HL-60 (cell line): ENCODE data around the gene TRAP1.

Experiments
- DNase-seq, 2 experiments: peaks; one replicate each; pipeline ENCODE4 v3.0.0-alpha.2; 2010 to 2020; ENCODE audit warnings: low read depth in 1 of 2, low spot score in 1 of 2
- H3K27ac ChIP-seq: fragments of 250-450 bp; sonication (Bioruptor Pico); replicated peaks from 2 replicates; pipeline ENCODE4 v1.5.1; 2020; ENCODE audit warnings: mild to moderate bottlenecking, moderate library complexity
- H3K27me3 ChIP-seq: fragments of 250-450 bp; sonication (Bioruptor Pico); 2 replicates; pipeline ENCODE4 v1.5.1; 2021; ENCODE audit warnings: mild to moderate bottlenecking, moderate library complexity; ENCODE audit not compliant: insufficient read depth, poor library complexity, severe bottlenecking
- H3K4me3 ChIP-seq: replicated peaks from 2 replicates; pipeline ENCODE4 v1.5.1; 2011; ENCODE audit warnings: mild to moderate bottlenecking, control low read depth, low read length; ENCODE audit not compliant: insufficient read depth
- GABPA ChIP-seq: IDR thresholded peaks from 2 replicates; pipeline ENCODE4 v1.6.1; 2012; ENCODE audit warnings: low read depth
- POLR2AphosphoS5 ChIP-seq: IDR thresholded peaks from 2 replicates; pipeline ENCODE4 v1.6.1; 2012; ENCODE audit warnings: low read depth
- SPI1 ChIP-seq: IDR thresholded peaks from 2 replicates; pipeline ENCODE4 v1.6.1; 2012; ENCODE audit warnings: low read depth, mild to moderate bottlenecking, borderline replicate concordance
- TF ChIP-seq, protein P1 (sequence below): IDR thresholded peaks from 2 replicates; pipeline ENCODE4 v1.6.1; 2012; ENCODE audit warnings: low read depth; ENCODE audit not compliant: insufficient replicate concordance
- TF ChIP-seq, protein P2 (sequence below): IDR thresholded peaks from one replicate; pipeline ENCODE4 v1.5.1; 2011; ENCODE audit warnings: low read length, control low read depth, inconsistent platforms; ENCODE audit not compliant: insufficient read depth

TRAP1 gene

DNA sequence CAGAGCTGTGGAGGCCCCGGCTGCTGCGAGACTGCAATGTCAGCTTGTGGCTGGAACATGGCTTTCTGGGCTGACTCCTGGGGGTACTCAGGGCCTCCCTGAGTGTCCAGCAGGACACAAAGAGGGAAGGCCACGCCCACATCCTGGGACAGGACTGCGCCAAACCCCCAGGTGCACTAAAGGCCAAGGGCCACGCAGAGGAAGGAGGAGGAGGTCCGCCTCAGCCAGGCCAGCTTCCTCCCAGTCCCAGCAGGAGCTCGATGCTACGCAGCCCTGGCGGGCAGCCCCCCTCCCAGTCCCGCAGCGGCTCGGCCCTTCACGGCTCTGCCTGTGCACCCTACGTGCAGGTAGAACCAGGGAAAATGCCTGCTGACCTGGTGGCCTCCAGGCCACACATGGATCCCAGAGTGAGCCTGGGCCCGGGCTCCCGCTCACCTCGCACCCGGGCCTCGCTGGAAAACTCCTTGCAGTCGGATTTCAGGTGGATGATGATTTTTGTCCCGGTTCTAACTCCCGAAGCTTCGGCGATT lies 41.7 kb downstream of the TRAP1 start:
- DNase-seq = no peak
- no peak for TF ChIP-seq SPI1
- Histone ChIP-seq H3K27me3 (no peaks in the 10 kb centered on the region), H3K27ac (no peak overlapping the region), H3K4me3 (no peak overlapping the region)

DNA sequence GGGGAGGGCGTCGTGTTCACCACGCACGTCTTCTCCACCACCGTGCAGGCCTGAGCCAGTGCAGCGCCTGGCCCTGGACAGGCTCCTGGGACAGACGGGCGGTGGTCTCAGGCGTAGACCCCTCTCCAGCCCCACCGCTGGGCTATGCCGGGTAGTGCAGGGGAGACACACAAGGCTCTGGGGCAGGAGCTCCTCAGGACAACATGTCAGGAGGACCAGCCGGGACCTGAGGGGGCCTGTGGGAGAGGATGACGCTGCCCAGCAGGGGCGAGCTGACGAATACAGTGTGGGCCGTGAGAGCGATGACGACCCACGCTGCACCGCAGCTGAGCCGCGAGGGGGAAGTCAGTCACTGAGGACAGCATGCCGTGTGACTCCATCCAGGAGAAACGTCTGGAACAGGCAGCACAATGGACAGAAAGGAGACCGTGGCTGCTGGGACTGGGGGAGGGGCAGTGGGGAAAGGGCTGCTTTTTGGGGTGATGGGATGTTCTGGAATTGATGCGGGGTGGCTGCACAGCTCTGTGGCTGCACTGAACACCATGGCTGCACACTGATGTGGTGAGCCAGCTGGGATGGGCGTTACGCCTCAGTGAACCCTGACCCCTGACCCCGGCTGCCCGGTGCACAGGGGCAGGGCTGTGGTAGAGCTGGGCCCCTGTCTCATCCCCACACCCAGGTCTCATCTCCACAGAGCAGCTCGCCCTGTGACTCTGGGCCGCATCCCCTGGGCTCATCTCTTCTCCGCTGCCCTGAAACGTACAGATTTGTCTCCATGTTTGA lies 42.6 kb downstream of the TRAP1 start:
- no peak for DNase-seq
- TF ChIP-seq POLR2AphosphoS5 (no peak), SPI1 (no peak), GABPA (no peak)
- TF ChIP-seq, protein P1, sequence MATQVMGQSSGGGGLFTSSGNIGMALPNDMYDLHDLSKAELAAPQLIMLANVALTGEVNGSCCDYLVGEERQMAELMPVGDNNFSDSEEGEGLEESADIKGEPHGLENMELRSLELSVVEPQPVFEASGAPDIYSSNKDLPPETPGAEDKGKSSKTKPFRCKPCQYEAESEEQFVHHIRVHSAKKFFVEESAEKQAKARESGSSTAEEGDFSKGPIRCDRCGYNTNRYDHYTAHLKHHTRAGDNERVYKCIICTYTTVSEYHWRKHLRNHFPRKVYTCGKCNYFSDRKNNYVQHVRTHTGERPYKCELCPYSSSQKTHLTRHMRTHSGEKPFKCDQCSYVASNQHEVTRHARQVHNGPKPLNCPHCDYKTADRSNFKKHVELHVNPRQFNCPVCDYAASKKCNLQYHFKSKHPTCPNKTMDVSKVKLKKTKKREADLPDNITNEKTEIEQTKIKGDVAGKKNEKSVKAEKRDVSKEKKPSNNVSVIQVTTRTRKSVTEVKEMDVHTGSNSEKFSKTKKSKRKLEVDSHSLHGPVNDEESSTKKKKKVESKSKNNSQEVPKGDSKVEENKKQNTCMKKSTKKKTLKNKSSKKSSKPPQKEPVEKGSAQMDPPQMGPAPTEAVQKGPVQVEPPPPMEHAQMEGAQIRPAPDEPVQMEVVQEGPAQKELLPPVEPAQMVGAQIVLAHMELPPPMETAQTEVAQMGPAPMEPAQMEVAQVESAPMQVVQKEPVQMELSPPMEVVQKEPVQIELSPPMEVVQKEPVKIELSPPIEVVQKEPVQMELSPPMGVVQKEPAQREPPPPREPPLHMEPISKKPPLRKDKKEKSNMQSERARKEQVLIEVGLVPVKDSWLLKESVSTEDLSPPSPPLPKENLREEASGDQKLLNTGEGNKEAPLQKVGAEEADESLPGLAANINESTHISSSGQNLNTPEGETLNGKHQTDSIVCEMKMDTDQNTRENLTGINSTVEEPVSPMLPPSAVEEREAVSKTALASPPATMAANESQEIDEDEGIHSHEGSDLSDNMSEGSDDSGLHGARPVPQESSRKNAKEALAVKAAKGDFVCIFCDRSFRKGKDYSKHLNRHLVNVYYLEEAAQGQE = no peak
- TF ChIP-seq, protein P2, sequence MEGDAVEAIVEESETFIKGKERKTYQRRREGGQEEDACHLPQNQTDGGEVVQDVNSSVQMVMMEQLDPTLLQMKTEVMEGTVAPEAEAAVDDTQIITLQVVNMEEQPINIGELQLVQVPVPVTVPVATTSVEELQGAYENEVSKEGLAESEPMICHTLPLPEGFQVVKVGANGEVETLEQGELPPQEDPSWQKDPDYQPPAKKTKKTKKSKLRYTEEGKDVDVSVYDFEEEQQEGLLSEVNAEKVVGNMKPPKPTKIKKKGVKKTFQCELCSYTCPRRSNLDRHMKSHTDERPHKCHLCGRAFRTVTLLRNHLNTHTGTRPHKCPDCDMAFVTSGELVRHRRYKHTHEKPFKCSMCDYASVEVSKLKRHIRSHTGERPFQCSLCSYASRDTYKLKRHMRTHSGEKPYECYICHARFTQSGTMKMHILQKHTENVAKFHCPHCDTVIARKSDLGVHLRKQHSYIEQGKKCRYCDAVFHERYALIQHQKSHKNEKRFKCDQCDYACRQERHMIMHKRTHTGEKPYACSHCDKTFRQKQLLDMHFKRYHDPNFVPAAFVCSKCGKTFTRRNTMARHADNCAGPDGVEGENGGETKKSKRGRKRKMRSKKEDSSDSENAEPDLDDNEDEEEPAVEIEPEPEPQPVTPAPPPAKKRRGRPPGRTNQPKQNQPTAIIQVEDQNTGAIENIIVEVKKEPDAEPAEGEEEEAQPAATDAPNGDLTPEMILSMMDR = no peak
- no peaks in the 10 kb centered on the region for H3K27me3 ChIP-seq
- no peak overlapping the region for H3K4me3 ChIP-seq
- H3K27ac ChIP-seq = no peak overlapping the region

DNA sequence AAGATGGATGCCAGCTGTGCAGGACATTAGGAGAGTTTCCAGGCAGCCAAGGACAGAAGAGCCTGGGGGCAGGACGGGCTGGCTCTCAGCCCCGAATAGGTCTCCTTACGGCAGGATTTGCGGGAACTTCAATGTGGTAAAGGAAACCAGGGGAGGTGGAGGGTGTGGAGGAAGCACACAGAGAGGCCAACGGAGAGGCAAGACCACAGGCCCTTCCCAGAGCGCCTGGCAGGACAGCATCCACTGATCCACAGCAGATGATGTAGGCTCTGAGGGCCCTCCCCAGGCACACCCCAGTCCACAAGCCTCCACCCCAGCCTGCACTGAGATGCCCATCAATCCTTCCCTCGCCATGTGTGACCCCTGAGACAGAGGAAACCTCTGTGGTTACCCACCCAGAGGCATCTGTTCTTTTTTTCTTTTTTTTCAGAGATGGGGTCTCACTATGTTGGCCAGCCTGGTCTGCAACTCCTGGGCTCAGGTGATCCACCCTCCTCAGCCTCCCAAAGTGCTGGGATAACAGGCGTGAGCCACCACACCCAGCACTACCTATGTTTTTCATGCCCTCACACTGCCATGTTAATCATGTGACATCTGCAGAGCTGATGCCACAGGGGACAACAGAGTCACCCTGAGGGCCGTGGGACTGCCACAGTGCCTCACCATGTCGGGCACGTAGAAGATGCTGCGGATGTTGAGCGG lies 43.5 kb downstream of the TRAP1 start:
- TF ChIP-seq, protein P1 = no peak
- TF ChIP-seq, protein P2 = no peak
- TF ChIP-seq POLR2AphosphoS5 (no peak), GABPA (no peak), SPI1 (no peak)
- DNase-seq = no peak
- no peak overlapping the region for H3K4me3 ChIP-seq
- no peaks in the 10 kb centered on the region for H3K27me3 ChIP-seq
- H3K27ac ChIP-seq = no peak overlapping the region

DNA sequence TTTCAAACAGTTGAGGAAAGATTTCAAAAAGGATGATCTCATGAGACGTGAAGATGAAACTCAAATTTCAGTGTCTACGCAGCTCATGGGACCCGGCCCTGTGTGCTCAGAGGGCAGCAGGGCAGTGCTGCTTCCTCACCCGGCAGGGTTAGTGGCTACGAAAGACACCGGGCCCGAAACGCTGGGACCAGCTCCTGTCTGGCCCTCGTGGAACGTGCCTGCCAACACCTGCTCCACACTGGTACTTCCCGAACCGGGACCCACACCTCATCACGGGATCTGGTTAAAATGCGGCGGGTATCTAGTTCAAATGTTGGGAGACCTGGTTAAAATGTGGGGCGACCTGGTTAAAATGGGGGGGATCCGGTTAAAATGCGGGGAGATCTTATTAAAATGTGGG lies 44.1 kb downstream of the TRAP1 start:
- DNase-seq = no peak
- H3K4me3 ChIP-seq = no peak overlapping the region
- no peak overlapping the region for H3K27ac ChIP-seq
- TF ChIP-seq SPI1 (no peak), POLR2AphosphoS5 (no peak), GABPA (no peak)
- TF ChIP-seq, protein P2 = no peak
- TF ChIP-seq, protein P1 = no peak
- no peaks in the 10 kb centered on the region for H3K27me3 ChIP-seq
